Caco-2 (cell line): ENCODE results near the gene CD40. TPM values are rescaled to one million over a fixed set of nuclear protein-coding genes. Genes with fewer than 3 reads are reported as not detected.
A peak's percentile ranks its signal among the peaks of the same experiment; 100 is the strongest.

Experiments used
- Bru-seq: library from RNA; stranded (reverse); fragments of 400-500 nt; gene quantifications from one replicate; lab custom pipeline; 2021; lab: Mats Ljungman, UMichigan
- BruChase-seq, 2 experiments: library from RNA; stranded (reverse); fragments of 400-500 nt; gene quantifications; one replicate each; lab custom pipeline; 2021; lab: Mats Ljungman, UMichigan
- BruUV-seq: library from RNA; stranded (reverse); fragments of 400-500 nt; replicated peaks from 2 replicates; lab custom pipeline; 2021; lab: Mats Ljungman, UMichigan
- CTCF ChIA-PET: fragments of 300-600 bp; sonication (Branson Sonifier 250); formaldehyde crosslinking; loops from one replicate; lab custom pipeline; 2022; ENCODE audit warnings: antibody characterized with exemption; lab: Charles Lee
- POLR2A ChIA-PET: fragments of 300-600 bp; sonication (Branson Sonifier 250); formaldehyde crosslinking; loops from one replicate; lab custom pipeline; 2022; ENCODE audit warnings: antibody characterized with exemption; lab: Charles Lee
- DNase-seq, 2 experiments: peaks; one replicate each; pipeline versions ENCODE4 v3.0.0 to v3.0.0-alpha.2; 2020 to 2022
- H3K27me3 ChIP-seq: replicated peaks from 2 replicates; pipeline ENCODE4 v1.6.0; 2011; ENCODE audit warnings: low read length; ENCODE audit not compliant: control insufficient read depth, insufficient read depth
- H3K36me3 ChIP-seq: 2 replicates; pipeline ENCODE4 v1.5.1; 2011; ENCODE audit warnings: low read length; ENCODE audit not compliant: control insufficient read depth, insufficient read depth
- H3K4me1 ChIP-seq: fragments of 250-450 bp; sonication (Bioruptor Pico); 2 replicates; pipeline ENCODE4 v1.5.1; 2020; ENCODE audit warnings: mild to moderate bottlenecking
- H3K4me3 ChIP-seq: 2 replicates; pipeline ENCODE4 v1.5.1; 2011; ENCODE audit warnings: low read depth, mild to moderate bottlenecking, control low read depth, low read length
- H3K9me3 ChIP-seq: fragments of 250-450 bp; sonication (Bioruptor Pico); 2 replicates; pipeline ENCODE4 v1.5.1; 2020; ENCODE audit warnings: mild to moderate bottlenecking, moderate library complexity
- H3K27ac Mint-ChIP-seq: one replicate; pipeline ENCODE4 v1.8.0; 2022; ENCODE audit warnings: mixed read lengths; ENCODE audit not compliant: unreplicated experiment
- H3K27me3 Mint-ChIP-seq: one replicate; pipeline ENCODE4 v1.8.0; 2022; ENCODE audit warnings: mixed read lengths; ENCODE audit not compliant: insufficient read depth, unreplicated experiment
- H3K36me3 Mint-ChIP-seq: one replicate; pipeline ENCODE4 v1.8.0; 2022; ENCODE audit warnings: mild to moderate bottlenecking, mixed read lengths; ENCODE audit not compliant: insufficient read depth, unreplicated experiment
- H3K4me1 Mint-ChIP-seq: one replicate; pipeline ENCODE4 v1.8.0; 2022; ENCODE audit warnings: low read depth, mixed read lengths; ENCODE audit not compliant: unreplicated experiment
- H3K4me3 Mint-ChIP-seq: one replicate; pipeline ENCODE4 v1.8.0; 2022; ENCODE audit warnings: mild to moderate bottlenecking, moderate library complexity, mixed read lengths; ENCODE audit not compliant: unreplicated experiment
- H3K9me3 Mint-ChIP-seq: one replicate; pipeline ENCODE4 v1.8.0; 2022; ENCODE audit warnings: mixed read lengths; ENCODE audit not compliant: unreplicated experiment
- CTCF ChIP-seq, 2 experiments: fragments of 200-600 bp in 1 of 2; IDR thresholded peaks; 1 replicate in 1 of 2; 2 replicates in 1 of 2; pipeline versions ENCODE4 v1.5.1 to v1.8.0; 2011 to 2022; ENCODE audit warnings: antibody characterized with exemption in 1 of 2, control low read depth in 1 of 2, inconsistent platforms in 1 of 2, low read depth in 1 of 2, low read length in 1 of 2, mild to moderate bottlenecking in 1 of 2, moderate library complexity in 1 of 2; ENCODE audit not compliant: insufficient read depth in 1 of 2, severe bottlenecking in 1 of 2, unreplicated experiment in 1 of 2
- intact Hi-C: fragments of 100-400 bp; cut with micrococcal nuclease; formaldehyde crosslinking; loops from one replicate; pipeline ENCODE4 v1.10.0; 2022; ENCODE audit not compliant: unreplicated experiment
- long read RNA-seq: library from polyadenylated mRNA; stranded (forward); transcript quantifications from one replicate; pipeline ENCODE4 v2.0.0, GENCODE V29; 2022
- total RNA-seq: library from RNA; stranded (reverse); gene quantifications from 2 replicates; pipeline ENCODE4 v1.2.3, GENCODE V29; 2022

Gene CD40
- not detected in 2 replicates for total RNA-seq
- not detected for Bru-seq, nascent RNA
- not detected for BruChase-seq, experiment 1, labeled RNA remaining after a 2-hour chase
- BruChase-seq, experiment 2, labeled RNA remaining after a 6-hour chase, result not detected
- long read RNA-seq, result 0 reads

DNA sequence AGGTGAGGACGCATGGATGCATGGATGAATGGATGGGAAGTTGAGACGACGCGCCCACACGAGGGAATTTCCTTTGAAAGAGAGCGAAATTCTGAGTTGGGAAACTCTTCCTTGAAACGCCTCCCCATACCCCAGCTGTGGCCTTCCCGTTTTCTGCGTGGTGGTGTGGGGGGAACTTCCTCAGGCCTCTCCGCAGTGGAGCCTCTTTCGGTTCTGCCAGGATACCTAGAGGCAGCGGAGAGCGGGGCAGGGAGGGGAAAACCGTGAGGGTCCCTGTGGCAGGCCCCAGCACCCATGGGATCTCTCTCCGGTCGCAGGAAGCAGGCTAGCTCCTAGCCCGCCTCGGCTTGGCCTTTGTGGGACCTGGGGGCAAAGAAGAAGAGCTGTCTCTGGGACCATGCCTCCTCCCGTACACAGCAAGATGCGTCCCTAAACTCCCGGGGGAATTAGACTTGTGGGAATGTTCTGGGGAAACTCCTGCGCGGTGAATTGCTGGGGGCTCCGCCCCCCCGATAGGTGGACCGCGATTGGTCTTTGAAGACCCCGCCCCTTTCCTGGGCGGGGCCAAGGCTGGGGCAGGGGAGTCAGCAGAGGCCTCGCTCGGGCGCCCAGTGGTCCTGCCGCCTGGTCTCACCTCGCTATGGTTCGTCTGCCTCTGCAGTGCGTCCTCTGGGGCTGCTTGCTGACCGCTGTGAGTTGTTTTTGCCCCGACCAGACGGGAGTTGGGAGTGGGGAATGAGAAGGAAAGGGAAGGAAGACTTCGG is at the start of gene CD40:
CD40 (plus strand) TSS at position 611 of the 764 bp plus-strand sequence; CDS start at position 641, 30 bp downstream.
- ChIA-PET CTCF (interaction anchor here (2.0 kb wide), 1 partner anchor 10 kb away, joined by 6 read pairs; no protein-coding TSS in a partner anchor), POLR2A (no interaction called here)
- no peaks in the 10 kb centered on the region for H3K36me3 Mint-ChIP-seq
- Histone ChIP-seq H3K36me3 (no peaks in the 10 kb centered on the region), H3K27me3 (peaks cover 1% of the 10 kb centered on the region; the same call in 1 of the 2 replicates), H3K4me1 (no peaks in the 10 kb centered on the region), H3K4me3 (no peak within 1 kb of the TSS), H3K9me3 (0 out of 2 replicates have a peak, but pooled peaks cover 3% of the 10 kb centered on the region)
- H3K27me3 Mint-ChIP-seq, result peaks cover 31% of the 10 kb centered on the region
- no peaks in the 10 kb centered on the region for H3K9me3 Mint-ChIP-seq
- TF ChIP-seq CTCF (IDR thresholded peaks at IDR 0.05; ENCODE audit: insufficient read depth in 1 of 2, low read depth in 1 of 2, low read length in 1 of 2, severe bottlenecking in 1 of 2, unreplicated experiment in 1 of 2), result no peak
- intact Hi-C loops, result no loop called here
- peak in 1 of 2 experiments; percentile 57 for DNase-seq
- no TSS peak for BruUV-seq
- H3K27ac Mint-ChIP-seq, result no peak within 1 kb of the TSS
- no peak within 1 kb of the TSS for H3K4me3 Mint-ChIP-seq
- no peaks in the 10 kb centered on the region for H3K4me1 Mint-ChIP-seq

- Mint-ChIP-seq H3K27me3 (no peaks in the 10 kb centered on the region), H3K9me3 (no peaks in the 10 kb centered on the region), H3K4me1 (no peaks in the 10 kb centered on the region), H3K27ac (no peak overlapping the region), H3K36me3 (peaks cover 41% of the 10 kb centered on the region), H3K4me3 (no peak overlapping the region)
- BruUV-seq, result no TSS peak
- CTCF ChIA-PET, result no interaction called here
- Histone ChIP-seq H3K36me3 (peaks cover 7% of the 10 kb centered on the region), H3K4me3 (no peak overlapping the region), H3K4me1 (peaks cover 9% of the 10 kb centered on the region; the same call in 1 of the 2 replicates), H3K9me3 (no peaks in the 10 kb centered on the region), H3K27me3 (no peaks in the 10 kb centered on the region)
- intact Hi-C loops, result no loop called here
- no peak for DNase-seq
- POLR2A ChIA-PET, result no interaction called here
- no peak for TF ChIP-seq CTCF (IDR thresholded peaks at IDR 0.05; ENCODE audit: insufficient read depth in 1 of 2, low read depth in 1 of 2, low read length in 1 of 2, severe bottlenecking in 1 of 2, unreplicated experiment in 1 of 2)
Measured at GRCh38 chr20:46070215-46070900, 47.8 kb upstream of the CD40 start.

DNA sequence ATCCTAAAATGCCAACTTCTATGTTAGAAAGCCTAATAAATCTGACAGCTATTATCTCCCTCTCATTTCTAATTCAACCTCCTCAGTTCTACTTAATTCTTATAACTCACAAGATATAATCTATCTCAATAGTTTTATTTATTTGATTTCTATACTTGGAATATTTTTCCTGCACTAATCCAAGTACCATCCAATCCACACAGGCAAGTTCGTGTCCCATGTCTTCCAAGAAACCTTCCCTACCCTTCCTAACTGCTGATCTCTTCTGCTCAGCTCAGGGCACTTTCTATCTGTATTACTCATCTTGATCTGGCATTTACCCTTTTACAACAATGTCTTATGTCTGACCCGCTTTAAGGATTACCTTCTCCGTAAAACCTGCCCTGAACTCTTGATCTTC is 46.5 kb upstream of the CD40 start:
- H3K27me3 Mint-ChIP-seq, result no peaks in the 10 kb centered on the region
- Histone ChIP-seq H3K27me3 (no peaks in the 10 kb centered on the region), H3K4me1 (peaks cover 9% of the 10 kb centered on the region; the same call in 1 of the 2 replicates), H3K9me3 (no peaks in the 10 kb centered on the region), H3K36me3 (peaks cover 4% of the 10 kb centered on the region), H3K4me3 (no peak overlapping the region)
- no peak for DNase-seq
- ChIA-PET POLR2A (no interaction called here), CTCF (no interaction called here)
- H3K36me3 Mint-ChIP-seq, result peaks cover 34% of the 10 kb centered on the region
- no peaks in the 10 kb centered on the region for H3K9me3 Mint-ChIP-seq
- intact Hi-C loops, result no loop called here
- no peak overlapping the region for H3K27ac Mint-ChIP-seq
- TF ChIP-seq CTCF (IDR thresholded peaks at IDR 0.05; ENCODE audit: insufficient read depth in 1 of 2, low read depth in 1 of 2, low read length in 1 of 2, severe bottlenecking in 1 of 2, unreplicated experiment in 1 of 2), result no peak
- H3K4me1 Mint-ChIP-seq, result no peaks in the 10 kb centered on the region
- H3K4me3 Mint-ChIP-seq, result no peak overlapping the region
- no TSS peak for BruUV-seq
